Epidermal melanocyte (primary cell): ENCODE results near the gene DHRS3.

Experiments used
- DNase-seq: peaks from one replicate; pipeline ENCODE4 v3.0.0; 2011; ENCODE audit warnings: low spot score; ENCODE audit not compliant: insufficient read length

DHRS3 gene

DNA sequence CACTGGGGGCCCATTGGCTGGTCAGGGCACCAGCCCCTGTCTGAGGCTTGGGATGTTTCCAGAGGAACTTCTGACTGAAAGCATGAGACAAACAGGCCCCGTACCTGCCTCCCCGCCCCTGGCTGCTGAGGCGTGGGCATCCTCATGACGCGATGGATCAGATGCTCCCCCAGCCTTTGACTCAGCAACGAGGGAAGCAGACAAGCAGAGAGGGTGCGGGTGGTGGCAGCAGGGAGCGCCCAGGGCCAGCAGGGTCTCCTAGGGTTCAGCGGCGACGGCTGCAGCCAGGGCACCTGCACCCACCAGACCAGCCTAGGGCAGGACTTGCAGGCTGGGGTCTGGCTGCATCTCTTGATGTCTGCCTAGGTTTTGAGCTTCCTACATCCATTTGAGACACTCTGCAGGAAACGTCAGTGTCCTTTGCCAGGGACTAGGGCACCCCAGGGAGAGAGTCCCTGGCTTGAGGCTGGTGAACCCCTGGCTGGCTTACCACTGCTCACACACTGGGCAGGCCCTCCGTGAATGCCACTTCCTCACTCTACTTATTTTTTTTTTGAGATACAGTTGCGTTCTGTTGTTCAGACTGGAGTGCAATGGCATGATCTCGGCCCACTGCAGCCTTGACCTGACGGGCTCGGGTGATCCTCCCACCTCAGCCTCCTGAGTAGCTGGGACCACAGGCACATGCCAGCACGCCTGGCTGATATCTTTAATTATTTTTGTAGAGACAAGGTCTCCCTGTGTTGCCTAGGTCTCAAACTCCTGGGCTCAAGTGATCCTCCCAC is 63.3 kb downstream of the DHRS3 start:
- DNase-seq = no peak

- no peak for DNase-seq
Observed at GRCh38 chr1:12553963-12554362, 64.0 kb downstream of the DHRS3 start.

- DNase-seq = no peak
Observed at GRCh38 chr1:12552951-12553921, 64.8 kb downstream of the DHRS3 start.

DNA sequence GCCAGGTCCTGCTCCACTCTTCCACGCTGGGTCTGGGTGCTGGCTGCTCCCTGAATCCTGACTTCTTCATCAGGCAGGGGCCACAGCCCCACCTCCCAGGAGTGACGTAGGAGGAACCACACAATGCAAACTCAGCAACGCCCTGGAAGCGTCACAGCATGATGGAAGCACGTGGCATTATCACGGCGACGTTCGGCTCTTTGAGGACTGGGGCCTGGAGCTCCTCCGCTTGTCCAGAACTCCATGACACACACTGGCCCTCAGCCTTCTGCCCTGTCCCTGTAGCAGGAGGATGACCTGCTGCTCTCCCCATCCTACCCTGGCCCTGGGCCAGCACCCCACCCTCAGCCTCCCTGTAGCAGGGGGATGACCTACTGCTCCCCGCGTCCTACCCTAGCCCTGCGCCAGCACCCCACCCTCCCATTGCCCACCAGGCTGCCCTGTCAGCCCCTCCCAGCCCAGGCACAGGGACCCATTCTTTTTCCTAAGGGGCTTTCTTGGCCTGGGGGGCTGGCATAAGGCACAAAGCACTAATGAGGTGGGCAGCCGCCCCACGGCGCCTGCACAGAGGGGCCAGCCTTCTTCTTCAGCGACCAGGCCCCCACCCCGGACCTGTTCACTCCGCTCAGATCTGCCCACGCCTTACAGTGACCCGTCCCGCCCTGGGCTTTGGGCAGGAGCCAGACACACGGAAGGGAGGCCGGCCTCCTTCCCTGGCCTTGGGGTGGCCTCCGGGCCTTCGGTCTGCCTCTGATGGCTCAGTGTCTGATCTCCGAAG is 65.7 kb downstream of the DHRS3 start:
- DNase-seq = no peak

GRCh38 chr1:12551584-12551983 is 66.4 kb downstream of the DHRS3 start:
- no peak for DNase-seq

GRCh38 chr1:12549460-12550349 is 68.3 kb downstream of the DHRS3 start:
- DNase-seq = no peak

DNA sequence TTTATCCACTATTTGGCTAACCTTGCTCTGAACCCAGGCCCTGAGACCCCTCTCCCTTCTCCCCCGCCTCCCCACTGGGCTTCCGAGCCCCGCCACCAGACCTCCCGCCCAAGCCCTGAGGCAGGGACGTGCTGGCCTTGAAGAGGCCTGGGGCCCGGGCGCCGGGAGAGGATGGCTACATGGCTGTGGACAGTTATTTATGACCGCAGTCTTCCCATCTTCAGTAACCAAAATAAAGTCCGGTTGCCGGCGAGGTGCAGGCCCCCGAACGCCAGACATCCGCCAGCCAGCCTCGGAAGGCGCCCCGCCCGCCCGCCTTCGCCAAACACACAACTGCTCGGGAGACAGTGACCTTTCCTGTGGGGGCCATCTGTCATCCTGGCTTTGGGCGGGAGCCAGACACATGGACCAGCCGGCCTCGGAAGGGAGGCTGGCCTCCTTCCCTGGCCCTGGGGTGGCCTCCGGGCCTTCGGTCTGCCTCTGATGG is 69.0 kb downstream of the DHRS3 start:
- no peak for DNase-seq

- DNase-seq = no peak
Observed at GRCh38 chr1:12548279-12548972, 69.6 kb downstream of the DHRS3 start.

- no peak for DNase-seq
Observed at GRCh38 chr1:12547586-12548225, 70.3 kb downstream of the DHRS3 start.

GRCh38 chr1:12546771-12547585 is 71.0 kb downstream of the DHRS3 start:
- no peak for DNase-seq

- no peak for DNase-seq
Observed at GRCh38 chr1:12544992-12545391, 73.0 kb downstream of the DHRS3 start.

DNA sequence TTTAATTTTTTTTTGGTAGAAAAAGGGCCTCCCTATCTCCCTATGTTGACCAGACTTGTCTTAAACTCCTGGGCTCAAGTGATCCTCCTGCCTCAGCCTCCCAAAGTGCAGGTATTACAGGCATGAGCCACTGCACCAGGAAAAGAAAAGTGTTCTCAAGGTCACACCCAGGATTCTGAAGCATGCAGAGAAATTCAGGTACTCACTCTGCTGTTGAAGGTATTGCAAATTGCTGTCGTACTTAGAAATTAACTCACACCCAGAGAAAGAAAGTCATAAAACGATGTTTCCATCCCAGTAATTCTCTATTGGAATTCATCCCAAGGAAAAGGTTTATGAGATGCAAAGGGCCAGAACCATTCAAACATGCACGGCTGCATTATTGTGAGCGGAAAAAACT is 73.7 kb downstream of the DHRS3 start:
- DNase-seq = no peak

DNA sequence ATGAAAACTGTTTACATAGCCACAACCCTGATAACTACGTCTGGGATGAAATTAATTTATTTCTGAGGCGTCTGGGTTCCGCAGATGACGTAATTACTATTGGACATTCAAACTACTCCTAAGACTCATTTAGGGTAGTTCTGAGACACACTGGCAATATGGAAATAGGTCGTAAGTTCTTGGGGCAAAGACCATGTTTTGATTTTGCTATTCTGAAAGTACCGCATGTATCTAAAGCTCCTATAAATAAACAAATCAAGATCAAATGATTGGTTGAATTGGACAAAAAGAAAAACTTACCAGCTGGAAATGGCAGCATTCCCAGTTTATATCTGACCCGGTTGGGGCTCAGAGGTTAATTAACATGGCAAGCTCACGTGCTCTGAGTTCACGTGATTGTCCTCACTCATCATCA is 74.3 kb downstream of the DHRS3 start:
- no peak for DNase-seq

GRCh38 chr1:12542616-12543592 is 75.1 kb downstream of the DHRS3 start:
- no peak for DNase-seq

DNA sequence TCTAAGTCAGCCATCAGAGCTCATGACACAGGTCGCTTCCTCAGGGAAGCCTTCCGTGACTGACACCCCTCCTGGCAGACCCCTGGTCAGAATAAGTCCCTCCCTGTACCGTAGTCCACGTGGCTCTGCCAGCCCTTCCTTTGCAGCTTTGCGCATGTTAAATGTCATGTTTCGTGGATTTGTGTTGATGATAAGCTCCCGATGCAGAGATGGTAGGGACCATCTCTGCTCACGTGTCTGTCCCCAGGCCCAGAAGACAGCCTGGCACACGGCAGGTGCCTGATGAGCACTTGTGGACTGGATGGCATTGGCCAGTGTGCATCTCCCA is 75.9 kb downstream of the DHRS3 start:
- no peak for DNase-seq

DNA sequence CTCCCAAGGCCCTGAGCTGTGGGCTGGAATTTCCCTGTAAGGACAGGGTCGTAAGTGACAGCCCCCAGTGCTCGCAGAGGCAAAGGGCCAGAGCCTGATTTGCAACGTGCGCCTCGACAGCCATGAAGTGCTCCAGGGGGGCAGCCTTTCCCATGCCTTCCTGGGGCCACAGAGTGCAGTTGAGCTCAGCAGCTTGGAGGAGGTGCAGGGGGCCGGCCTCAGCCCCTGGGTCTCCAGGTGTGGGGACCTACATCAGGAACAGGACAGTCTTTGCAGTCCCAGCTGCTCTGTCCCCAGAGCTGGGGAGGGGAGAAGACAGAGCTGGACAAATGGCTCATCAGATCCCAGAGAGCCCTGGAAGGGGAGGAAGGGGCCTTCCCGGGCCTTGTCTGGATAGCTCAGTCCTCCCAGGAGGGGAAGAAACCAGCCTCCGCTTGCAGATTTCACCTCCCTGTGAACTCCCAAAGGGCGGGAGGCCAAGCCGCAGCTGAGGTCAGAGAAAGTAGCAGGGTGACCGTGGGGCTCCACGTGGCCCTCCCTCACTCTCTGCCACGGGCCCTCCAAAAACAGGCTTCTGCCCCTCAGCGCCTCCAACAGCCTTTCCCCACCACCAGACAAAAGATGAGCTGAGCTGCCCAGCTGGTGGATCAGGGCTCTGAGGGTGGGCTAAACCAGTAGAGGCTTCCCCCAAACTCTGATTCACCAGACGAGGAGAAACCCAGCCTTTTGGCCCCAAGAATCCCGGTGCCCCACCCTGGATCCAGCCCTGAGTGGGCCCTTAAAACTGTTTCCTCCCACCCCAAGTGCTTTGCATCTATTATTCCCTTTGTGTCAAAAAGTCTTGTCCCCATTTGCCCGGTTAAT is 76.5 kb downstream of the DHRS3 start:
- DNase-seq = no peak
